Endothelial cell of umbilical vein (primary cell): ENCODE data around the gene IVD.

ENCODE experiments used
- GATA2 ChIP-seq: IDR thresholded peaks from 2 replicates; pipeline ENCODE4 v1.7.0; 2011; ENCODE audit warnings: low read depth, mild to moderate bottlenecking, moderate library complexity, mixed read lengths, low read length; ENCODE audit not compliant: insufficient read length, insufficient read depth
- MAX ChIP-seq: IDR thresholded peaks from 2 replicates; pipeline ENCODE4 v1.6.1; 2011; ENCODE audit not compliant: insufficient read depth, insufficient read length
- MYC ChIP-seq: IDR thresholded peaks from one replicate; pipeline ENCODE4 v1.6.1; 2011; ENCODE audit warnings: mild to moderate bottlenecking, low read depth, low read length
- POLR2A ChIP-seq: IDR thresholded peaks from 2 replicates; pipeline ENCODE4 v1.6.1; 2012; ENCODE audit warnings: low read depth, mild to moderate bottlenecking, control low read depth, low read length
- POLR2AphosphoS5 ChIP-seq: IDR thresholded peaks from 2 replicates; pipeline ENCODE4 v1.6.1; 2012; ENCODE audit warnings: low read depth, mild to moderate bottlenecking, control low read depth, low read length, moderate library complexity; ENCODE audit not compliant: insufficient read depth
- TF ChIP-seq, protein P1 (sequence below), 2 donors: IDR thresholded peaks; 1 replicate in 1 of 2; 2 replicates in 1 of 2; pipeline ENCODE4 v1.5.1; 2011; ENCODE audit warnings: low read length in 2 of 2, mild to moderate bottlenecking in 2 of 2, moderate library complexity in 2 of 2, control low read depth in 1 of 2, inconsistent platforms in 1 of 2, low read depth in 1 of 2; ENCODE audit not compliant: insufficient read depth in 1 of 2; ENCODE audit errors: extremely low read depth in 1 of 2

DNA sequence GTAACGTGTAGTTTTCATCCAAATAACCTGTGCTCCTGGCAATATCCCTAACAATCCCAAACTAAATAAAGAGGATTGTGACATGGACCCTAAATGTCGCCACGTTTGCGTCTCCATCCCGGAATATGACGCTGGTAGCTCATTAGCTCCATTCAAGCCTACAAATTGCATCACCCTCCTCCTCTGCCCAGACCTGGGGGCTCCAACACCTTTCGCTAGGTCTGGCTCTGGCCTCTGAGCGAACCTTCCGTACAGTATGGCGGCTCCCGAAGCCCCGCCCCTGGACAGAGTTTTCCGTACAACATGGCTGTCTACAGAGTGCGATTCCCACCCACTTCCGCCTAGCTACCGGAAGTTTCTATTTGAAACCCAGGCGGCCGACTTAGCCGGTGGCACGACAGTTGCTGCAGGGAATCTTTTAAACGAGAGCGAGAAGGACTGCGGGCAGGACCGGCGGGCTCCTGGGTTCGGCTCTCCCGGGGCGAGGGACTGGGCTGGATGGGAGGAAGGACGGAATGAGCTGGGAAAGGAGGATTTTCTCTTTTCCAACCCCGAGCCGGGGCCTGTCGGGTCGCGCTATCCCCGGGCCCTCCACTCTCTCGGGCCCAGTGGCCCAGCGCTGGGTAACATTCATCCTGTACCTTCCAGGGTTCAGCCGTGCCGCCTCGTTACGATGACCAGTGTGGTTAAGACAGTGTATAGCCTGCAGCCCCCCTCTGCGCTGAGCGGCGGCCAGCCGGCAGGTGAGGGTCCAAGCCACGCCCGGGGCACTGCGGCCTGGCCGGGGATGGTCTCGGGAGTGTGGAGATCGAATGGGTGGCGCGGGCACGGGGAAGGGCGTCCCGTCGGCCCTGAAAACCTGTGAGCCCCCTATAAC is 22.8 kb upstream of the IVD start, which contains the start of gene KNSTRN:
- TF ChIP-seq MYC, result no peak
- TF ChIP-seq, protein P1, sequence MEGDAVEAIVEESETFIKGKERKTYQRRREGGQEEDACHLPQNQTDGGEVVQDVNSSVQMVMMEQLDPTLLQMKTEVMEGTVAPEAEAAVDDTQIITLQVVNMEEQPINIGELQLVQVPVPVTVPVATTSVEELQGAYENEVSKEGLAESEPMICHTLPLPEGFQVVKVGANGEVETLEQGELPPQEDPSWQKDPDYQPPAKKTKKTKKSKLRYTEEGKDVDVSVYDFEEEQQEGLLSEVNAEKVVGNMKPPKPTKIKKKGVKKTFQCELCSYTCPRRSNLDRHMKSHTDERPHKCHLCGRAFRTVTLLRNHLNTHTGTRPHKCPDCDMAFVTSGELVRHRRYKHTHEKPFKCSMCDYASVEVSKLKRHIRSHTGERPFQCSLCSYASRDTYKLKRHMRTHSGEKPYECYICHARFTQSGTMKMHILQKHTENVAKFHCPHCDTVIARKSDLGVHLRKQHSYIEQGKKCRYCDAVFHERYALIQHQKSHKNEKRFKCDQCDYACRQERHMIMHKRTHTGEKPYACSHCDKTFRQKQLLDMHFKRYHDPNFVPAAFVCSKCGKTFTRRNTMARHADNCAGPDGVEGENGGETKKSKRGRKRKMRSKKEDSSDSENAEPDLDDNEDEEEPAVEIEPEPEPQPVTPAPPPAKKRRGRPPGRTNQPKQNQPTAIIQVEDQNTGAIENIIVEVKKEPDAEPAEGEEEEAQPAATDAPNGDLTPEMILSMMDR (IDR thresholded peaks at IDR 0.05; ENCODE audit: extremely low read depth in 1 of 2, insufficient read depth in 1 of 2, low read depth in 1 of 2, low read length in 2 of 2), result no peak
- TF ChIP-seq MAX, result no peak
- no peak for TF ChIP-seq GATA2
- TF ChIP-seq POLR2AphosphoS5, result peak; percentile 69
- TF ChIP-seq POLR2A, result peak; percentile 18
